K562 (cell line): Measurements from ENCODE around the gene SMCP. TPM values are rescaled to one million over a fixed set of nuclear protein-coding genes. Genes with fewer than 3 reads are reported as not detected.

Experiments
- ATAC-seq: fragments of 200-7000 bp; cut with Tn5 transposase; 3 replicates; pipeline ENCODE4 v1.9.1; 2020; ENCODE audit warnings: moderate library complexity
- BruUV-seq: library from RNA; stranded (reverse); fragments of 400-500 nt; replicated peaks from 2 replicates; lab custom pipeline; 2021; lab: Mats Ljungman, UMichigan
- CTCF ChIA-PET: fragments of 300-600 bp; formaldehyde crosslinking; extraction: SDS; loops from one replicate; lab custom pipeline; 2021; ENCODE audit warnings: low intra/inter-chr PET ratio; lab: Yijun Ruan, JAX
- POLR2A ChIA-PET: fragments of 300-600, 350-650 bp; sonication (Branson Sonifier 250); formaldehyde crosslinking; extraction: SDS; loops from one replicate; lab custom pipeline; 2021; ENCODE audit warnings: antibody characterized with exemption, inconsistent platforms; lab: Yijun Ruan, JAX
- DNase-seq, 4 experiments: peaks; one replicate each; pipeline versions ENCODE4 v3.0.0 to v3.0.0-alpha.2; 2011 to 2018; ENCODE audit warnings: low spot score in 3 of 4, mixed read lengths in 3 of 4; ENCODE audit errors: extremely low read depth in 1 of 4
- FAIRE-seq: peaks from 2 replicates; lab custom pipeline; 2011; peaks lifted over from hg19 to GRCh38; lab: Jason Lieb, UNC
- H2AFZ ChIP-seq: 2 replicates; pipeline ENCODE4 v1.6.0; 2011; ENCODE audit warnings: low read depth, low read length, control low read depth, inconsistent platforms
- H3K27ac ChIP-seq: fragments of 200-600 bp; 3 replicates; pipeline ENCODE4 v1.8.0; 2011; ENCODE audit warnings: low read depth, mild to moderate bottlenecking, control low read depth, inconsistent platforms, low read length, moderate library complexity, mixed read lengths; ENCODE audit errors: extremely low read depth
- H3K27me3 ChIP-seq, 2 experiments: fragments of 300-600 bp in 1 of 2; 2 replicates in 1 of 2; 3 replicates in 1 of 2; pipeline versions ENCODE4 v1.6.0 to v1.8.0; 2011; ENCODE audit warnings: inconsistent platforms in 2 of 2, low read length in 2 of 2, mild to moderate bottlenecking in 1 of 2, mixed read lengths in 1 of 2, moderate library complexity in 1 of 2; ENCODE audit not compliant: control insufficient read depth in 2 of 2, insufficient read depth in 2 of 2
- H3K36me3 ChIP-seq: fragments of 300-600 bp; 3 replicates; pipeline ENCODE4 v1.8.0; 2011; ENCODE audit warnings: mild to moderate bottlenecking, low read length, inconsistent platforms; ENCODE audit not compliant: control insufficient read depth, insufficient read depth
- H3K4me1 ChIP-seq, 2 experiments: fragments of 200-600 bp in 1 of 2; replicated peaks in 1 of 2; 2 replicates in 1 of 2; 3 replicates in 1 of 2; pipeline versions ENCODE4 v1.5.1 to v1.8.0; 2011; ENCODE audit warnings: inconsistent platforms in 2 of 2, low read length in 2 of 2, mild to moderate bottlenecking in 1 of 2, mixed read lengths in 1 of 2, moderate library complexity in 1 of 2; ENCODE audit not compliant: control insufficient read depth in 2 of 2, insufficient read depth in 2 of 2
- H3K4me2 ChIP-seq: 2 replicates; pipeline ENCODE4 v1.6.1; 2011; ENCODE audit warnings: low read length, control low read depth, inconsistent platforms, mixed read lengths; ENCODE audit not compliant: insufficient read depth
- H3K4me3 ChIP-seq: fragments of 200-600 bp; sonication (generic), shearing (Covaris generic); 2 replicates; pipeline ENCODE4 v1.5.1; 2016; ENCODE audit warnings: control low read depth, inconsistent platforms
- H3K79me2 ChIP-seq: fragments of 200-600 bp; 3 replicates; pipeline ENCODE4 v1.8.0; 2011; ENCODE audit warnings: low read length, inconsistent platforms; ENCODE audit not compliant: control insufficient read depth, insufficient read depth
- H3K9ac ChIP-seq, 2 experiments: 2 replicates each; pipeline versions ENCODE4 v1.6.0 to v1.6.1; 2011; ENCODE audit warnings: low read depth in 2 of 2, low read length in 2 of 2, control low read depth in 1 of 2, inconsistent platforms in 1 of 2, mild to moderate bottlenecking in 1 of 2, mixed read lengths in 1 of 2; ENCODE audit not compliant: insufficient read depth in 1 of 2
- H3K9me1 ChIP-seq: one replicate; pipeline ENCODE4 v1.6.0; 2011; ENCODE audit warnings: inconsistent platforms, mild to moderate bottlenecking, low read length, moderate library complexity; ENCODE audit not compliant: control insufficient read depth, insufficient read depth
- H3K9me3 ChIP-seq: replicated peaks from 2 replicates; pipeline ENCODE4 v1.5.1; 2011; ENCODE audit warnings: low read depth, low read length, inconsistent platforms; ENCODE audit not compliant: control insufficient read depth, insufficient read depth
- H4K20me1 ChIP-seq: replicated peaks from 2 replicates; pipeline ENCODE4 v1.6.1; 2011; ENCODE audit warnings: low read length, inconsistent platforms, mixed read lengths; ENCODE audit not compliant: control insufficient read depth, insufficient read depth
- BRD9 ChIP-seq: fragments of 450-650 bp; IDR thresholded peaks from 2 replicates; pipeline ENCODE4 v1.6.1; 2018; ENCODE audit warnings: low read depth; ENCODE audit not compliant: partially characterized antibody
- HDAC6 ChIP-seq: IDR thresholded peaks from 2 replicates; pipeline ENCODE4 v1.6.1; 2012; ENCODE audit warnings: low read depth, mild to moderate bottlenecking, control low read depth, inconsistent platforms, low read length, moderate library complexity
- KLF16 ChIP-seq: IDR thresholded peaks from 2 replicates; pipeline ENCODE4 v1.6.1; 2016; ENCODE audit warnings: antibody characterized with exemption
- POLR3A ChIP-seq: IDR thresholded peaks from 2 replicates; pipeline ENCODE4 v1.6.1; 2011; ENCODE audit warnings: borderline replicate concordance, mild to moderate bottlenecking, moderate library complexity; ENCODE audit not compliant: insufficient read length, insufficient read depth; ENCODE audit errors: extremely low read depth
- RB1 ChIP-seq: fragments of 450-650 bp; IDR thresholded peaks from 2 replicates; pipeline ENCODE4 v1.6.1; 2017; ENCODE audit warnings: low read depth, mild to moderate bottlenecking
- ZBTB7A ChIP-seq: IDR thresholded peaks from 2 replicates; pipeline ENCODE4 v1.6.1; 2011; ENCODE audit warnings: low read depth, mild to moderate bottlenecking, low read length, moderate library complexity, borderline replicate concordance; ENCODE audit not compliant: control insufficient read depth
- ZNF133 ChIP-seq: fragments of 250-450 bp; sonication (Bioruptor Pico); IDR thresholded peaks from 2 replicates; pipeline ENCODE4 v1.4.0; 2020; ENCODE audit warnings: mild to moderate bottlenecking
- ZNF197 ChIP-seq: fragments of 200-800 bp; sonication (Bioruptor generic); IDR thresholded peaks from 2 replicates; pipeline ENCODE4 v1.6.1; 2016; ENCODE audit warnings: low read depth, missing genetic modification characterization, missing compliant biosample characterization
- WGBS: fragments of 100-300 bp; shearing (Covaris generic); methylation state at CpG from one replicate; pipeline ENCODE4 v1.1.6; 2016; ENCODE audit warnings: low coverage, mixed read lengths; ENCODE audit not compliant: insufficient coverage; ENCODE audit errors: missing lambda C conversion rate; 5-methylcytosine and 5-hydroxymethylcytosine counted together
- in situ Hi-C: fragments of 300-500 bp; cut with MboI; formaldehyde crosslinking; loops from 4 replicates; pipeline ENCODE4 v1.15.0; 2018; ENCODE audit warnings: inconsistent platforms, mixed read lengths
- intact Hi-C: fragments of 100-400 bp; cut with micrococcal nuclease; formaldehyde crosslinking; loops from 2 replicates; pipeline ENCODE4 v1.14.2; 2022
- polyA plus RNA-seq, 8 experiments: library from polyadenylated mRNA; depleted of rRNA in 4 of 8; stranded (reverse) in 5 of 8; unstranded in 3 of 8; fragments of >200 nt; fragmentation: Nextera tagmentation in 2 of 8; fragmentation: Illumina TruSeq in 1 of 8; extraction: Ambion mirVana in 2 of 8; extraction: Trizol in 1 of 8; gene quantifications; 2 replicates each; pipeline versions ENCODE4 v1.2.1 to v1.2.3, GENCODE V29; 2011 to 2014; ENCODE audit warnings: inconsistent platforms in 1 of 8, missing spikeins in 1 of 8
- total RNA-seq, 7 experiments: library from RNA; depleted of rRNA in 6 of 7; stranded (reverse); fragments of >200 nt in 6 of 7; fragmentation: Illumina TruSeq in 2 of 7; extraction: Trizol in 2 of 7; gene quantifications; 2 replicates each; pipeline versions ENCODE4 v1.2.1 to v1.2.3, GENCODE V29; 2011 to 2021; ENCODE audit warnings: low replicate concordance in 1 of 7
- TF ChIP-seq, protein P1 (sequence below): sonication (generic); formaldehyde crosslinking; IDR thresholded peaks from 2 replicates; pipeline ENCODE4 v1.8.1; 2023; ENCODE audit warnings: mild to moderate bottlenecking, missing genetic modification reagents
- TF ChIP-seq, protein P2 (sequence below), 2 experiments: fragments of 450-650 bp in 1 of 2; IDR thresholded peaks; 2 replicates each; pipeline ENCODE4 v1.6.1; 2011 to 2017; ENCODE audit warnings: low read depth in 2 of 2, antibody characterized with exemption in 1 of 2, borderline replicate concordance in 1 of 2, low read length in 1 of 2, mild to moderate bottlenecking in 1 of 2, mixed read lengths in 1 of 2; ENCODE audit not compliant: control insufficient read depth in 1 of 2
- TF ChIP-seq, protein P3 (sequence below): sonication (generic); formaldehyde crosslinking; IDR thresholded peaks from 2 replicates; pipeline ENCODE4 v1.8.1; 2023; ENCODE audit warnings: mild to moderate bottlenecking, missing genetic modification reagents, moderate library complexity

The SMCP gene
- total and polyA plus RNA-seq, 9 of the 15 experiments (the other 6 are each of a cell fraction or from before 2014, with no cell fraction given), result not detected

DNA sequence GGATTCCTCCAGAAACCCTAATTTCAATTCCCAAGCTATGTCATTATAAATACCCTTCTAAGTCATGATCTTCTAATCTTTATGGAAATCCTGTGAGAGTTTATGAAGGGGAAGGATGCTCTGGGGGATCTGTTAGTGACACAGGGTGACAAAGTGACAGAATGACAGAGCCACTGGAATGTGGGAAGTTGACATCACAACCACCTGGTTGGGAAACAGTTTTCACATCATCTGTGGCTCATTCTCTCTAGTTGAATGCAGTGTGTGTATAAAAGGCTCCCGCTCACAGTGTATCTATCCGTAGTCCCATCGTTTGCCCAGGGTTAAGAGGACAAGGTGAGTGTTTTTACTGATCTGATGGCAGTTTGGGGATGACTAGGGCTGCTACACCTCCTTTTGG lies 18.4 kb upstream of the SMCP start, which contains the start of gene LCE7A:
LCE7A (plus strand) TSS at position 301 of the 400 bp plus-strand sequence. CDS start 702 bp downstream, outside the sequence.
- ATAC-seq (no peak), FAIRE-seq (no peak), DNase-seq (no peak)
- Histone ChIP-seq H3K79me2 (no peaks in the 10 kb centered on the region), H4K20me1 (no peaks in the 10 kb centered on the region), H3K9ac (no peak within 1 kb of the TSS), H3K4me1 (no peaks in the 10 kb centered on the region), H3K36me3 (no peaks in the 10 kb centered on the region), H3K27ac (no peak within 1 kb of the TSS), H3K9me1 (no peaks in the 10 kb centered on the region), H3K9me3 (no peaks in the 10 kb centered on the region), H3K4me2 (no peak within 1 kb of the TSS), H3K4me3 (no peak within 1 kb of the TSS), H2AFZ (no peak within 1 kb of the TSS), H3K27me3 (no peaks in the 10 kb centered on the region)
- 0% methylated on average over 3 of the region's 3 CpGs for WGBS
- intact Hi-C loops (no loop called here), in situ Hi-C loops (no loop called here)
- no TSS peak for BruUV-seq
- ChIA-PET POLR2A (no interaction called here), CTCF (no interaction called here)
- TF ChIP-seq ZNF197 (CRISPR knock-in tag), result no peak
- no peak for TF ChIP-seq POLR3A
- TF ChIP-seq, protein P1, sequence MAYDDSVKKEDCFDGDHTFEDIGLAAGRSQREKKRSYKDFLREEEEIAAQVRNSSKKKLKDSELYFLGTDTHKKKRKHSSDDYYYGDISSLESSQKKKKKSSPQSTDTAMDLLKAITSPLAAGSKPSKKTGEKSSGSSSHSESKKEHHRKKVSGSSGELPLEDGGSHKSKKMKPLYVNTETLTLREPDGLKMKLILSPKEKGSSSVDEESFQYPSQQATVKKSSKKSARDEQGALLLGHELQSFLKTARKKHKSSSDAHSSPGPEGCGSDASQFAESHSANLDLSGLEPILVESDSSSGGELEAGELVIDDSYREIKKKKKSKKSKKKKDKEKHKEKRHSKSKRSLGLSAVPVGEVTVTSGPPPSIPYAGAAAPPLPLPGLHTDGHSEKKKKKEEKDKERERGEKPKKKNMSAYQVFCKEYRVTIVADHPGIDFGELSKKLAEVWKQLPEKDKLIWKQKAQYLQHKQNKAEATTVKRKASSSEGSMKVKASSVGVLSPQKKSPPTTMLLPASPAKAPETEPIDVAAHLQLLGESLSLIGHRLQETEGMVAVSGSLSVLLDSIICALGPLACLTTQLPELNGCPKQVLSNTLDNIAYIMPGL (CRISPR knock-in tag), result no peak
- TF ChIP-seq BRD9, result no peak
- TF ChIP-seq KLF16, result no peak
- TF ChIP-seq ZNF133 (CRISPR knock-in tag), result no peak
- TF ChIP-seq RB1, result no peak
- TF ChIP-seq HDAC6, result no peak
- TF ChIP-seq, protein P2, sequence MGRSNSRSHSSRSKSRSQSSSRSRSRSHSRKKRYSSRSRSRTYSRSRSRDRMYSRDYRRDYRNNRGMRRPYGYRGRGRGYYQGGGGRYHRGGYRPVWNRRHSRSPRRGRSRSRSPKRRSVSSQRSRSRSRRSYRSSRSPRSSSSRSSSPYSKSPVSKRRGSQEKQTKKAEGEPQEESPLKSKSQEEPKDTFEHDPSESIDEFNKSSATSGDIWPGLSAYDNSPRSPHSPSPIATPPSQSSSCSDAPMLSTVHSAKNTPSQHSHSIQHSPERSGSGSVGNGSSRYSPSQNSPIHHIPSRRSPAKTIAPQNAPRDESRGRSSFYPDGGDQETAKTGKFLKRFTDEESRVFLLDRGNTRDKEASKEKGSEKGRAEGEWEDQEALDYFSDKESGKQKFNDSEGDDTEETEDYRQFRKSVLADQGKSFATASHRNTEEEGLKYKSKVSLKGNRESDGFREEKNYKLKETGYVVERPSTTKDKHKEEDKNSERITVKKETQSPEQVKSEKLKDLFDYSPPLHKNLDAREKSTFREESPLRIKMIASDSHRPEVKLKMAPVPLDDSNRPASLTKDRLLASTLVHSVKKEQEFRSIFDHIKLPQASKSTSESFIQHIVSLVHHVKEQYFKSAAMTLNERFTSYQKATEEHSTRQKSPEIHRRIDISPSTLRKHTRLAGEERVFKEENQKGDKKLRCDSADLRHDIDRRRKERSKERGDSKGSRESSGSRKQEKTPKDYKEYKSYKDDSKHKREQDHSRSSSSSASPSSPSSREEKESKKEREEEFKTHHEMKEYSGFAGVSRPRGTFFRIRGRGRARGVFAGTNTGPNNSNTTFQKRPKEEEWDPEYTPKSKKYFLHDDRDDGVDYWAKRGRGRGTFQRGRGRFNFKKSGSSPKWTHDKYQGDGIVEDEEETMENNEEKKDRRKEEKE (IDR thresholded peaks at IDR 0.05; ENCODE audit: borderline replicate concordance in 1 of 2, control insufficient read depth in 1 of 2, low read depth in 2 of 2, low read length in 1 of 2), result no peak
- TF ChIP-seq, protein P3, sequence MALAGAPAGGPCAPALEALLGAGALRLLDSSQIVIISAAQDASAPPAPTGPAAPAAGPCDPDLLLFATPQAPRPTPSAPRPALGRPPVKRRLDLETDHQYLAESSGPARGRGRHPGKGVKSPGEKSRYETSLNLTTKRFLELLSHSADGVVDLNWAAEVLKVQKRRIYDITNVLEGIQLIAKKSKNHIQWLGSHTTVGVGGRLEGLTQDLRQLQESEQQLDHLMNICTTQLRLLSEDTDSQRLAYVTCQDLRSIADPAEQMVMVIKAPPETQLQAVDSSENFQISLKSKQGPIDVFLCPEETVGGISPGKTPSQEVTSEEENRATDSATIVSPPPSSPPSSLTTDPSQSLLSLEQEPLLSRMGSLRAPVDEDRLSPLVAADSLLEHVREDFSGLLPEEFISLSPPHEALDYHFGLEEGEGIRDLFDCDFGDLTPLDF, result no peak
- TF ChIP-seq ZBTB7A, result no peak
